ENCODE measurements around the gene MYO7A. TPM values are rescaled to one million over a fixed set of nuclear protein-coding genes. Genes with fewer than 3 reads are reported as not detected.

Gene MYO7A
- total and polyA plus RNA-seq, 2 experiments from 2014 or later = 0.48 to 1.6 TPM

- H3K27me3 ChIP-seq = no peaks in the 10 kb centered on the region
- H3K9me3 ChIP-seq (ENCODE audit: low read depth) = no peaks in the 10 kb centered on the region
- no peak overlapping the region for H3K4me3 ChIP-seq
- no peaks in the 10 kb centered on the region for H3K4me1 ChIP-seq (ENCODE audit: low read depth)
- no peak overlapping the region for H3K27ac ChIP-seq
- TF ChIP-seq, protein P1, sequence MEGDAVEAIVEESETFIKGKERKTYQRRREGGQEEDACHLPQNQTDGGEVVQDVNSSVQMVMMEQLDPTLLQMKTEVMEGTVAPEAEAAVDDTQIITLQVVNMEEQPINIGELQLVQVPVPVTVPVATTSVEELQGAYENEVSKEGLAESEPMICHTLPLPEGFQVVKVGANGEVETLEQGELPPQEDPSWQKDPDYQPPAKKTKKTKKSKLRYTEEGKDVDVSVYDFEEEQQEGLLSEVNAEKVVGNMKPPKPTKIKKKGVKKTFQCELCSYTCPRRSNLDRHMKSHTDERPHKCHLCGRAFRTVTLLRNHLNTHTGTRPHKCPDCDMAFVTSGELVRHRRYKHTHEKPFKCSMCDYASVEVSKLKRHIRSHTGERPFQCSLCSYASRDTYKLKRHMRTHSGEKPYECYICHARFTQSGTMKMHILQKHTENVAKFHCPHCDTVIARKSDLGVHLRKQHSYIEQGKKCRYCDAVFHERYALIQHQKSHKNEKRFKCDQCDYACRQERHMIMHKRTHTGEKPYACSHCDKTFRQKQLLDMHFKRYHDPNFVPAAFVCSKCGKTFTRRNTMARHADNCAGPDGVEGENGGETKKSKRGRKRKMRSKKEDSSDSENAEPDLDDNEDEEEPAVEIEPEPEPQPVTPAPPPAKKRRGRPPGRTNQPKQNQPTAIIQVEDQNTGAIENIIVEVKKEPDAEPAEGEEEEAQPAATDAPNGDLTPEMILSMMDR (IDR thresholded peaks at IDR 0.05; ENCODE audit: low read depth, low read length) = no peak
- H3K36me3 ChIP-seq = no peaks in the 10 kb centered on the region
- no peak for DNase-seq (ENCODE audit: low read depth in 1 of 2, low spot score in 1 of 2)
These were observed 86.5 kb downstream of the MYO7A start for GRCh38 chr11:77214557-77214956.

DNA sequence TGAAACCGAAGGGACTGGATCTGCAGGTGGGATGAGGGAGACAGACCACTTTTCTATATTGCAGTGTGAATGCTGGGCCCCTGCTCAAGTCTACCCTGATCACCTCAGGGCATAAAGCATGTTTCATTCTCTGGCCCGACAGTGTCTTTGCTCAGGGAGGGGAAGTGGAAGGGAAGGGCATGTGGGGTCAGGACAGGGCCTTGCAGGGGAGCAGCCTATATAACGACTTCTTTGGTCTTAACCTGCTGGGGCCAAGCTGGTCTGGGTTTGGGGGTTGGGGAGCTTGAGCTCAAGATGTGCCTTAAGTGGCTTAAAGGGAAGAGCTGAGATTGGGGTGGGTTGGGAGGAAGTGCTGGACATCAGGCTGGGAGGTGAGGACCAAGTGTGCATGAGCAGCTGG is 87.1 kb downstream of the MYO7A start:
- DNase-seq (ENCODE audit: low read depth in 1 of 2, low spot score in 1 of 2) = no peak
- Histone ChIP-seq H3K9me3 (ENCODE audit: low read depth) (no peaks in the 10 kb centered on the region), H3K36me3 (no peaks in the 10 kb centered on the region), H3K4me3 (no peak overlapping the region), H3K4me1 (ENCODE audit: low read depth) (no peaks in the 10 kb centered on the region), H3K27me3 (no peaks in the 10 kb centered on the region), H3K27ac (no peak overlapping the region)
- TF ChIP-seq, protein P1 (IDR thresholded peaks at IDR 0.05; ENCODE audit: low read depth, low read length) = no peak

DNA sequence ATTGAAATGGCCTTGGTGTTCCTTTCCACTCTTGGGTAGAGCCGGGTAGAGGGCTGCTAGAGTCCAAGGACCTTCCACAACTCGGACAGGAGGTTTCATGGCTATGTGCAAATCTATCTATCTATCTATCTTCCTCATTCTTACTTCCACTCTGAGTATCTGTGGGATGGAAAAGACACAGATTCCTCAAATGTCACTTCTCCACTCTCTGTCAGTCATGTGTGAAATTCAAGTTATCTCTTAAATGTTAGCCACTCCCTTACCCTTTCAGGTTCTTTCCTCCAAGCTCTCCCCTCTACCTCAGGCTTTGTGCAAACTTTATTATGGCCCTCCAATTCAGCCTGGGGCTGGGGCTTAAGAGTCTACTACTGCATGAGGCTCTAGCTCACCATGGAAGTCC is 89.1 kb downstream of the MYO7A start:
- no peak overlapping the region for H3K27ac ChIP-seq
- H3K4me3 ChIP-seq = no peak overlapping the region
- H3K36me3 ChIP-seq = no peaks in the 10 kb centered on the region
- H3K27me3 ChIP-seq = no peaks in the 10 kb centered on the region
- H3K9me3 ChIP-seq (ENCODE audit: low read depth) = no peaks in the 10 kb centered on the region
- H3K4me1 ChIP-seq (ENCODE audit: low read depth) = no peaks in the 10 kb centered on the region
- TF ChIP-seq, protein P1 (IDR thresholded peaks at IDR 0.05; ENCODE audit: low read depth, low read length) = no peak
- DNase-seq (ENCODE audit: low read depth in 1 of 2, low spot score in 1 of 2) = no peak

DNA sequence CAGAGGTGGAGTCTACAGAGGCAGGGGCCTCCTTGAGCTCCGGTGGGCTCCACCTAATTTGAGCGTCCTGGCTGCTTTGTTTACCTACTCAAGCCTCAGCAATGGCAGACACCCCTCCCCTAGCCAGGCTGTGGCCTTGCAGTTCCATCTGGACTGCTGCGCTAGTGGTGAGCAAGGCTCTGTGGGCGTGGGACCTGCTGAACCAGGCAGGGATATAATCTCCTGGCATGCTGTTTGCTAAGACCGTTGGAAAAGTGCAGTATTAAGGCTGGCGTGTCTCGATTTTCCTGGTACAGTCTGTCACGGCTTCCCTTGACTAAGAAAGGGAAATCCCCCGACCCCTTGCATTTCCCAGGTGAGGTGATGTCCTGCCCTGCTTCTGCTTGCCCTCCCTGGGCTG is 95.8 kb downstream of the MYO7A start:
- Histone ChIP-seq H3K9me3 (ENCODE audit: low read depth) (no peaks in the 10 kb centered on the region), H3K27ac (no peak overlapping the region), H3K4me1 (ENCODE audit: low read depth) (no peaks in the 10 kb centered on the region), H3K27me3 (no peaks in the 10 kb centered on the region), H3K4me3 (no peak overlapping the region), H3K36me3 (no peaks in the 10 kb centered on the region)
- TF ChIP-seq, protein P1 (IDR thresholded peaks at IDR 0.05; ENCODE audit: low read depth, low read length) = no peak
- DNase-seq (ENCODE audit: low read depth in 1 of 2, low spot score in 1 of 2) = no peak

- Histone ChIP-seq H3K36me3 (no peaks in the 10 kb centered on the region), H3K27ac (no peak overlapping the region), H3K4me1 (ENCODE audit: low read depth) (no peaks in the 10 kb centered on the region), H3K9me3 (ENCODE audit: low read depth) (no peaks in the 10 kb centered on the region), H3K27me3 (no peaks in the 10 kb centered on the region), H3K4me3 (no peak overlapping the region)
- DNase-seq (ENCODE audit: low read depth in 1 of 2, low spot score in 1 of 2) = no peak
- TF ChIP-seq, protein P1 (IDR thresholded peaks at IDR 0.05; ENCODE audit: low read depth, low read length) = no peak
These were observed 103.0 kb downstream of the MYO7A start for GRCh38 chr11:77230878-77231605.

All from cardiac muscle cell (in vitro differentiated cells and primary cell).